ENCODE data around the gene TIGD7. TPM values are rescaled to one million over a fixed set of nuclear protein-coding genes. Genes with fewer than 3 reads are reported as not detected.

TIGD7 gene
- polyA plus RNA-seq, 1 experiment = 5.3 TPM

GRCh38 chr16:3256146-3256865 is 48.9 kb downstream of the TIGD7 start, which contains the start of gene MEFV:
Gene MEFV (minus strand): TSS chr16:3256633. CDS start chr16:3256587, 46 bp downstream.
- Histone ChIP-seq H3K27me3 (ENCODE audit: control insufficient read depth, insufficient read depth, low read length) (peaks cover 4% of the 10 kb centered on the region), H3K4me3 (ENCODE audit: low read depth, low read length) (no peak within 1 kb of the TSS), H3K27ac (ENCODE audit: low read depth, low read length) (no peak within 1 kb of the TSS), H3K9me3 (ENCODE audit: control insufficient read depth, insufficient read depth, low read length) (peaks cover 7% of the 10 kb centered on the region; the same call in 1 of the 2 replicates)
- CTCF ChIA-PET = no interaction called here
- no peak for DNase-seq (ENCODE audit: low read depth, low spot score)
- POLR2A ChIA-PET = no interaction called here
- TF ChIP-seq CTCF (IDR thresholded peaks at IDR 0.05; ENCODE audit: low read depth, low read length) = no peak

GRCh38 chr16:3254309-3254708 is 50.9 kb downstream of the TIGD7 start:
- CTCF ChIA-PET = no interaction called here
- no peak overlapping the region for H3K4me3 ChIP-seq (ENCODE audit: low read depth, low read length)
- POLR2A ChIA-PET = no interaction called here
- DNase-seq (ENCODE audit: low read depth, low spot score) = no peak
- peaks cover 7% of the 10 kb centered on the region; the same call in 1 of the 2 replicates for H3K9me3 ChIP-seq (ENCODE audit: control insufficient read depth, insufficient read depth, low read length)
- no peak overlapping the region for H3K27ac ChIP-seq (ENCODE audit: low read depth, low read length)
- peaks cover 4% of the 10 kb centered on the region for H3K27me3 ChIP-seq (ENCODE audit: control insufficient read depth, insufficient read depth, low read length)
- no peak for TF ChIP-seq CTCF (IDR thresholded peaks at IDR 0.05; ENCODE audit: low read depth, low read length)

- no peak for DNase-seq (ENCODE audit: low read depth, low spot score)
- ChIA-PET POLR2A (no interaction called here), CTCF (no interaction called here)
- H3K9me3 ChIP-seq (ENCODE audit: control insufficient read depth, insufficient read depth, low read length) = peaks cover 7% of the 10 kb centered on the region; the same call in 1 of the 2 replicates
- no peak overlapping the region for H3K4me3 ChIP-seq (ENCODE audit: low read depth, low read length)
- no peak for TF ChIP-seq CTCF (IDR thresholded peaks at IDR 0.05; ENCODE audit: low read depth, low read length)
- no peak overlapping the region for H3K27ac ChIP-seq (ENCODE audit: low read depth, low read length)
- peaks cover 9% of the 10 kb centered on the region for H3K27me3 ChIP-seq (ENCODE audit: control insufficient read depth, insufficient read depth, low read length)
These were observed 52.3 kb downstream of the TIGD7 start for GRCh38 chr16:3252967-3253366.

GRCh38 chr16:3249451-3249850 is 55.8 kb downstream of the TIGD7 start:
- Histone ChIP-seq H3K4me3 (ENCODE audit: low read depth, low read length) (no peak overlapping the region), H3K9me3 (ENCODE audit: control insufficient read depth, insufficient read depth, low read length) (peaks cover 4% of the 10 kb centered on the region; the same call in 1 of the 2 replicates), H3K27ac (ENCODE audit: low read depth, low read length) (no peak overlapping the region), H3K27me3 (ENCODE audit: control insufficient read depth, insufficient read depth, low read length) (peaks cover 16% of the 10 kb centered on the region)
- no peak for DNase-seq (ENCODE audit: low read depth, low spot score)
- ChIA-PET CTCF (no interaction called here), POLR2A (no interaction called here)
- no peak for TF ChIP-seq CTCF (IDR thresholded peaks at IDR 0.05; ENCODE audit: low read depth, low read length)

GRCh38 chr16:3249020-3249419 is 56.2 kb downstream of the TIGD7 start:
- no peak for TF ChIP-seq CTCF (IDR thresholded peaks at IDR 0.05; ENCODE audit: low read depth, low read length)
- H3K27ac ChIP-seq (ENCODE audit: low read depth, low read length) = no peak overlapping the region
- H3K4me3 ChIP-seq (ENCODE audit: low read depth, low read length) = no peak overlapping the region
- H3K27me3 ChIP-seq (ENCODE audit: control insufficient read depth, insufficient read depth, low read length) = peaks cover 16% of the 10 kb centered on the region
- peaks cover 3% of the 10 kb centered on the region; the same call in 1 of the 2 replicates for H3K9me3 ChIP-seq (ENCODE audit: control insufficient read depth, insufficient read depth, low read length)
- DNase-seq (ENCODE audit: low read depth, low spot score) = no peak
- POLR2A ChIA-PET = no interaction called here
- CTCF ChIA-PET = no interaction called here

Other genes with a start within 250 kb of the TIGD7 start
- 30.3 and 37.9 TPM in 2 replicates for gene IL32, start 239.8 kb downstream of the TIGD7 start, polyA plus RNA-seq (2011; rRNA removed)
- not detected in 2 replicates for gene ZSCAN10, start 206.1 kb downstream of the TIGD7 start, polyA plus RNA-seq (2011; rRNA removed)
- 3.6 and 5.5 TPM in 2 replicates for gene ZNF205, start 192.8 kb downstream of the TIGD7 start, polyA plus RNA-seq (2011; rRNA removed)
- gene ZNF213, start 170.4 kb downstream of the TIGD7 start, polyA plus RNA-seq (2011; rRNA removed) = 0.47 and 1.2 TPM in 2 replicates
- gene OR1F1, start 117.2 kb downstream of the TIGD7 start, polyA plus RNA-seq (2011; rRNA removed) = 0.20 and 0.29 TPM in 2 replicates
- gene ZNF200, start 70.3 kb downstream of the TIGD7 start, polyA plus RNA-seq (2011; rRNA removed) = 4.7 and 6.1 TPM in 2 replicates
- gene MEFV, start 48.8 kb downstream of the TIGD7 start, polyA plus RNA-seq (2011; rRNA removed) = not detected in 2 replicates
- gene ZNF263, start 21.9 kb downstream of the TIGD7 start, polyA plus RNA-seq (2011; rRNA removed) = 13.2 and 22.5 TPM in 2 replicates
- gene ZNF75A, start 67 bp upstream of the TIGD7 start, polyA plus RNA-seq (2011; rRNA removed) = 15.9 and 20.3 TPM in 2 replicates
- 0.07 and 0.09 TPM in 2 replicates for gene OR2C1, start 50.5 kb upstream of the TIGD7 start, polyA plus RNA-seq (2011; rRNA removed)
- 18.5 and 18.6 TPM in 2 replicates for gene ZSCAN32, start 95.6 kb upstream of the TIGD7 start, polyA plus RNA-seq (2011; rRNA removed)
- gene ZNF174, start 95.8 kb upstream of the TIGD7 start, polyA plus RNA-seq (2011; rRNA removed) = 10.7 and 10.9 TPM in 2 replicates
- gene ZNF597, start 138.1 kb upstream of the TIGD7 start, polyA plus RNA-seq (2011; rRNA removed) = 1.6 and 1.8 TPM in 2 replicates
- 23.1 and 28.8 TPM in 2 replicates for gene NAA60, start 138.2 kb upstream of the TIGD7 start, polyA plus RNA-seq (2011; rRNA removed)
- not detected in 2 replicates for gene C16orf90, start 190.1 kb upstream of the TIGD7 start, polyA plus RNA-seq (2011; rRNA removed)
- 28.9 and 38.6 TPM in 2 replicates for gene CLUAP1, start 195.6 kb upstream of the TIGD7 start, polyA plus RNA-seq (2011; rRNA removed)